PC-9 (cell line): Measurements from ENCODE around the gene MACROD2. TPM values are rescaled to one million over a fixed set of nuclear protein-coding genes. Genes with fewer than 3 reads are reported as not detected.
A peak's percentile ranks its signal among the peaks of the same experiment; 100 is the strongest.

ENCODE experiments used
- BruUV-seq: library from RNA; stranded (reverse); fragments of 400-500 nt; replicated peaks from 2 replicates; lab custom pipeline; 2021; lab: Mats Ljungman, UMichigan
- CTCF ChIA-PET: fragments of 300-600 bp; sonication (Branson Sonifier 250); formaldehyde crosslinking; loops from one replicate; lab custom pipeline; 2022; ENCODE audit warnings: antibody characterized with exemption; lab: Charles Lee
- POLR2A ChIA-PET: fragments of 300-600 bp; sonication (Branson Sonifier 250); formaldehyde crosslinking; loops from one replicate; lab custom pipeline; 2022; ENCODE audit warnings: antibody characterized with exemption; ENCODE audit not compliant: unreplicated experiment; lab: Charles Lee
- DNase-seq, 2 experiments: peaks; one replicate each; pipeline versions ENCODE4 v3.0.0 to v3.0.0-alpha.2; 2015 to 2022; ENCODE audit warnings: mixed read lengths in 1 of 2
- H2AFZ ChIP-seq: fragments of 200-600 bp; sonication (generic); 2 replicates; pipeline ENCODE4 v1.8.1; 2017; ENCODE audit warnings: antibody characterized with exemption
- H3F3A ChIP-seq: fragments of 200-600 bp; sonication (generic); 2 replicates; pipeline ENCODE4 v1.8.1; 2017; ENCODE audit warnings: antibody characterized with exemption, mild to moderate bottlenecking, low read depth; ENCODE audit not compliant: insufficient read depth
- H3K27ac ChIP-seq: fragments of 200-600 bp; sonication (generic); 2 replicates; pipeline ENCODE4 v1.6.1; 2016; ENCODE audit warnings: mixed run types
- H3K27me3 ChIP-seq: fragments of 200-600 bp; sonication (generic); 2 replicates; pipeline ENCODE4 v1.6.1; 2016; ENCODE audit warnings: low read depth, mixed run types; ENCODE audit not compliant: insufficient read depth
- H3K36me3 ChIP-seq: fragments of 200-600 bp; sonication (generic); 2 replicates; pipeline ENCODE4 v1.6.1; 2016; ENCODE audit warnings: low read depth, mixed run types
- H3K4me1 ChIP-seq: fragments of 200-600 bp; sonication (generic); replicated peaks from 2 replicates; pipeline ENCODE4 v1.6.1; 2016; ENCODE audit warnings: mixed run types; ENCODE audit not compliant: insufficient read depth
- H3K4me2 ChIP-seq: fragments of 200-600 bp; sonication (generic); 2 replicates; pipeline ENCODE4 v1.6.1; 2017; ENCODE audit warnings: mixed run types
- H3K4me3 ChIP-seq: fragments of 200-600 bp; sonication (generic); 2 replicates; pipeline ENCODE4 v1.6.1; 2016; ENCODE audit warnings: mixed run types
- H3K79me2 ChIP-seq: fragments of 200-600 bp; sonication (generic); 2 replicates; pipeline ENCODE4 v1.6.1; 2017; ENCODE audit warnings: low read depth, mixed run types
- H3K9me2 ChIP-seq: fragments of 200-600 bp; sonication (generic); 2 replicates; pipeline ENCODE4 v1.8.1; 2017; ENCODE audit warnings: mild to moderate bottlenecking; ENCODE audit not compliant: insufficient read depth
- H3K9me3 ChIP-seq: fragments of 200-600 bp; sonication (generic); 2 replicates; pipeline ENCODE4 v1.8.1; 2016; ENCODE audit warnings: low read depth; ENCODE audit not compliant: insufficient read depth
- H4K20me1 ChIP-seq: fragments of 200-600 bp; sonication (generic); 2 replicates; pipeline ENCODE4 v1.8.1; 2017; ENCODE audit not compliant: insufficient read depth
- EZH2 ChIP-seq: fragments of 200-600 bp; sonication (generic); IDR thresholded peaks from 2 replicates; pipeline ENCODE4 v1.8.0; 2017; ENCODE audit warnings: antibody characterized with exemption, low read depth
- intact Hi-C: fragments of 100-400 bp; cut with micrococcal nuclease; formaldehyde crosslinking; loops from one replicate; pipeline ENCODE4 v1.10.0; 2022; ENCODE audit not compliant: unreplicated experiment
- total RNA-seq: library from RNA; stranded (reverse); gene quantifications from 2 replicates; pipeline ENCODE4 v1.2.3, GENCODE V29; 2021
- TF ChIP-seq, protein P1 (sequence below): fragments of 200-600 bp; sonication (generic); conservative IDR thresholded peaks from 2 replicates; pipeline ENCODE4 v1.6.1; 2017; ENCODE audit warnings: mixed run types, antibody characterized with exemption, mild to moderate bottlenecking, moderate library complexity

The MACROD2 gene
- total RNA-seq, 1 experiment from 2014 or later: 11.4 TPM

DNA sequence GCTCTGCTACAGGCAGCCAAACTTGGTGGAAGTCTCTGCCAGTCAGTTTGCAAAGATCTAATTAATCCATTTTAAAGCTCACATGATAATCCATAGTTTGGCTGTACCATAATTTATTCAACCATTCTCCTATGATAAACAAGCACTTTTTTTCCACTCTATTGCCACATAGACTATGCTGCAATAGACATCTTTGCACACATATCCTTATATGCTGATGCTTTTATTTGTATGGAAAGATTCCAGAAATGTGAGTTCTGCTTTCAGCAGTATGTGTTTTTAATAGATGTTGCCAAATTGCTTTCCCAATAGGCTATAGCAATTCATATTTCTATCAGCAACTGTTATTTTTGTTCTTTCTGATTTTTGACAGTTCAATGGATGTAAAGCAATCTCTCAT lies 1950.0 kb downstream of the MACROD2 start:
- no peaks in the 10 kb centered on the region for H3K4me1 ChIP-seq
- peak in 1 of 2 experiments; percentile 39 for DNase-seq
- no peaks in the 10 kb centered on the region for H3K27me3 ChIP-seq
- H3K4me3 ChIP-seq: no peak overlapping the region
- TF ChIP-seq, protein P1, sequence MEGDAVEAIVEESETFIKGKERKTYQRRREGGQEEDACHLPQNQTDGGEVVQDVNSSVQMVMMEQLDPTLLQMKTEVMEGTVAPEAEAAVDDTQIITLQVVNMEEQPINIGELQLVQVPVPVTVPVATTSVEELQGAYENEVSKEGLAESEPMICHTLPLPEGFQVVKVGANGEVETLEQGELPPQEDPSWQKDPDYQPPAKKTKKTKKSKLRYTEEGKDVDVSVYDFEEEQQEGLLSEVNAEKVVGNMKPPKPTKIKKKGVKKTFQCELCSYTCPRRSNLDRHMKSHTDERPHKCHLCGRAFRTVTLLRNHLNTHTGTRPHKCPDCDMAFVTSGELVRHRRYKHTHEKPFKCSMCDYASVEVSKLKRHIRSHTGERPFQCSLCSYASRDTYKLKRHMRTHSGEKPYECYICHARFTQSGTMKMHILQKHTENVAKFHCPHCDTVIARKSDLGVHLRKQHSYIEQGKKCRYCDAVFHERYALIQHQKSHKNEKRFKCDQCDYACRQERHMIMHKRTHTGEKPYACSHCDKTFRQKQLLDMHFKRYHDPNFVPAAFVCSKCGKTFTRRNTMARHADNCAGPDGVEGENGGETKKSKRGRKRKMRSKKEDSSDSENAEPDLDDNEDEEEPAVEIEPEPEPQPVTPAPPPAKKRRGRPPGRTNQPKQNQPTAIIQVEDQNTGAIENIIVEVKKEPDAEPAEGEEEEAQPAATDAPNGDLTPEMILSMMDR: no peak
- no peak for TF ChIP-seq EZH2
- no peak overlapping the region for H3K4me2 ChIP-seq
- H4K20me1 ChIP-seq: 0 out of 2 replicates have a peak, but pooled peaks cover 3% of the 10 kb centered on the region
- ChIA-PET CTCF (no interaction called here), POLR2A (no interaction called here)
- H3K36me3 ChIP-seq: no peaks in the 10 kb centered on the region
- intact Hi-C loops: no loop called here
- no peak overlapping the region for H2AFZ ChIP-seq
- BruUV-seq: no TSS peak
- no peak overlapping the region for H3K27ac ChIP-seq
- no peaks in the 10 kb centered on the region for H3K79me2 ChIP-seq
- no peaks in the 10 kb centered on the region for H3K9me3 ChIP-seq
- no peaks in the 10 kb centered on the region; the same call in 1 of the 2 replicates for H3K9me2 ChIP-seq
- no peaks in the 10 kb centered on the region for H3F3A ChIP-seq

DNA sequence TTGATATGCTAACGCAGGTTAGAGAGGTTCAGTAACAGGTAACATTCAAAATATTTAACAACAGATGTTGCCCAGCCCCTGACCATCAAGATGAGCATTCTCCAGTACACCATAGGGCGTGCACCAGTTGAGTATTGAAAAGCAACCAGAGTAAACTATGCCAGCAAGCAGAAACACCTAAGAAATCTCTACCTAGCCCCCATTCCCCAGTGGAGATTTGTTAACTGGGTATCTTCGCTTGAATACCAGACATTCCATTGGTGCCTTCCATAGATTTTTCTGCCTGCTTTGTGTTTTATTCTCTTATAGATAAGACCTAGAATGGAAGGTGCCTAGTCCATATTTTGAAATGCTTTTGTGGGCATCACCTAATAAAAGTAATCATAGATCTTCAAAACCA lies 1954.1 kb downstream of the MACROD2 start:
- no peaks in the 10 kb centered on the region for H3F3A ChIP-seq
- no peak overlapping the region for H3K27ac ChIP-seq
- H3K27me3 ChIP-seq: no peaks in the 10 kb centered on the region
- H3K4me1 ChIP-seq: no peaks in the 10 kb centered on the region
- intact Hi-C loops: no loop called here
- TF ChIP-seq EZH2: no peak
- DNase-seq: no peak
- 0 out of 2 replicates have a peak, but pooled peaks cover 3% of the 10 kb centered on the region for H3K9me3 ChIP-seq
- H4K20me1 ChIP-seq: no peaks in the 10 kb centered on the region
- H3K36me3 ChIP-seq: no peaks in the 10 kb centered on the region
- POLR2A ChIA-PET: no interaction called here
- BruUV-seq: no TSS peak
- H3K4me3 ChIP-seq: no peak overlapping the region
- no peaks in the 10 kb centered on the region; the same call in 1 of the 2 replicates for H3K9me2 ChIP-seq
- H3K79me2 ChIP-seq: no peaks in the 10 kb centered on the region
- H3K4me2 ChIP-seq: no peak overlapping the region
- no peak overlapping the region for H2AFZ ChIP-seq
- CTCF ChIA-PET: no interaction called here

DNA sequence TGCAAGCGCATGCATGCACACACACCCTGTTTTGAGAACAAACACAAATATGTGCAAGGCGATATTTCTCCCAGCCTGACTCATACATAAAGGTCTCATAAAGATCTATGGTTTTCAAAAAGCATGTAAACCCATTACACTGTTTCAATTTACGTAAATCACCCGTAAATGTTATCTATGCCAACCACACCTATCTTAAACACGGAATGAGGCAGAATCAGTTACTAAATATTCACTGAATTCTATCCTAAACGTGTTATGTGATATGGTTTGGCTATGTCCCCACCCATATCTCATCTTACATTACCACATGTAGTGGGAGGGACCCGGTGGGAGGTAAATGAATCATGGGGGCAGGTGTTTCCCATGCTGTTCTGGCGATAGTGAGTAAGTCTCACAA lies 1956.3 kb downstream of the MACROD2 start:
- H2AFZ ChIP-seq: no peak overlapping the region
- BruUV-seq: no TSS peak
- no peaks in the 10 kb centered on the region for H3K4me1 ChIP-seq
- H3K27ac ChIP-seq: no peak overlapping the region
- TF ChIP-seq EZH2: no peak
- TF ChIP-seq, protein P1: no peak
- 0 out of 2 replicates have a peak, but pooled peaks cover 3% of the 10 kb centered on the region for H3K9me3 ChIP-seq
- H3K79me2 ChIP-seq: no peaks in the 10 kb centered on the region
- H3K27me3 ChIP-seq: no peaks in the 10 kb centered on the region
- CTCF ChIA-PET: no interaction called here
- H3F3A ChIP-seq: no peaks in the 10 kb centered on the region
- DNase-seq: no peak
- no peaks in the 10 kb centered on the region; the same call in 1 of the 2 replicates for H3K9me2 ChIP-seq
- H3K4me3 ChIP-seq: no peak overlapping the region
- no peaks in the 10 kb centered on the region for H4K20me1 ChIP-seq
- POLR2A ChIA-PET: no interaction called here
- H3K36me3 ChIP-seq: no peaks in the 10 kb centered on the region
- no peak overlapping the region for H3K4me2 ChIP-seq
- intact Hi-C loops: no loop called here

DNA sequence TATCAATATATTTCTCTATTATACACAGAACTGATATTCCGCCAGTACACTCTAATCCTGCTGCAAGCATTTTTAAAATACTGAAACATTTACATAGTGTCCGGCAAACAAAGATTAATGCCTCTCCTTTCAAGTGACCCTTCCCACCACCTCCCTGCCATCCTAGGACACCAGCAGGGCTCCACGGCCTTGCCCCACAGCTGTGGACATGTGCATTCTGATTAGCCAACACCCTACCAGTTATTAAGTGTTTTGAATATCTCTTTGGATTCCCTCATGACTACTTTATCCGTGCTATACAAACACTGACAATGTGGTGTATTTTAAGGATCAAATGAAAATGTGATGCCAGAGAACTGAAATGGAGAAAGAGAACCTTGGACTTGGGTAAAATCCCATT lies 1962.8 kb downstream of the MACROD2 start:
- H3K27ac ChIP-seq: no peak overlapping the region
- no peak for DNase-seq
- H3K27me3 ChIP-seq: no peaks in the 10 kb centered on the region
- no peak overlapping the region for H3K4me2 ChIP-seq
- no peaks in the 10 kb centered on the region for H3K9me2 ChIP-seq
- TF ChIP-seq, protein P1: no peak
- no peak for TF ChIP-seq EZH2
- H3F3A ChIP-seq: no peaks in the 10 kb centered on the region
- H3K79me2 ChIP-seq: no peaks in the 10 kb centered on the region
- H2AFZ ChIP-seq: no peak overlapping the region
- H4K20me1 ChIP-seq: no peaks in the 10 kb centered on the region
- no peaks in the 10 kb centered on the region for H3K36me3 ChIP-seq
- no TSS peak for BruUV-seq
- intact Hi-C loops: no loop called here
- no peaks in the 10 kb centered on the region for H3K9me3 ChIP-seq
- H3K4me1 ChIP-seq: no peaks in the 10 kb centered on the region
- no peak overlapping the region for H3K4me3 ChIP-seq
- POLR2A ChIA-PET: no interaction called here
- CTCF ChIA-PET: no interaction called here
